Measurements from ENCODE around the gene ATP2B2.

Gene ATP2B2

DNA sequence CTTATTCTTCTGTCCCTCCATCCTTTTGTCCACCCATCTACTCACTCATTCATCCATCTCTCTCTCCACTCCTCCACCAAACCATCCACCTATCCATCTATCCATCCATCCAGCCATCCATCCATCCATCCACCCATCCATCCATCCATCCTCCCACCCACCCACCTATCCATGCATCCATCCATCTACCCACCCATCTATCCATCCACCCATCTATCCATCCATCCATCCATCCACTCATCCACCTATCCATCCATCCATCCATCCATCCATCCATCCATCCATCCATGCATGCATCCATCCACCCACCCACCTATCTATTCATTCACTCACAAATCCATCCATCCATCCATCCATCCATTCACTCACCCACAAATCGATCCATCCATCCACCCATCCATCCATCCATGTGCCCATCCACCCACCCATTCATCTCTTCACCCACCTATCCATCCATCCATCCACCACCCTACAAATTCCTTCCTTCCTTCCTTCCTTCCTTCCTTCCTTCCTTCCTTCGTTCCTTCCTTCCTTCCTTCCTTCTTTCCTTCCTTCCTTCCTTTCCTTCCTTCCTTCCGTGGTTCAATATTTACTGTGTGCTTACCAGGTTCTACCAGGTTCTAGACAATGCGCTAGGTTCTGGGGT lies 17.3 kb downstream of the ATP2B2 start:
- H3K36me3 Mint-ChIP-seq (ENCODE audit: low read depth), result no peaks in the 10 kb centered on the region
- TF ChIP-seq, protein P1, sequence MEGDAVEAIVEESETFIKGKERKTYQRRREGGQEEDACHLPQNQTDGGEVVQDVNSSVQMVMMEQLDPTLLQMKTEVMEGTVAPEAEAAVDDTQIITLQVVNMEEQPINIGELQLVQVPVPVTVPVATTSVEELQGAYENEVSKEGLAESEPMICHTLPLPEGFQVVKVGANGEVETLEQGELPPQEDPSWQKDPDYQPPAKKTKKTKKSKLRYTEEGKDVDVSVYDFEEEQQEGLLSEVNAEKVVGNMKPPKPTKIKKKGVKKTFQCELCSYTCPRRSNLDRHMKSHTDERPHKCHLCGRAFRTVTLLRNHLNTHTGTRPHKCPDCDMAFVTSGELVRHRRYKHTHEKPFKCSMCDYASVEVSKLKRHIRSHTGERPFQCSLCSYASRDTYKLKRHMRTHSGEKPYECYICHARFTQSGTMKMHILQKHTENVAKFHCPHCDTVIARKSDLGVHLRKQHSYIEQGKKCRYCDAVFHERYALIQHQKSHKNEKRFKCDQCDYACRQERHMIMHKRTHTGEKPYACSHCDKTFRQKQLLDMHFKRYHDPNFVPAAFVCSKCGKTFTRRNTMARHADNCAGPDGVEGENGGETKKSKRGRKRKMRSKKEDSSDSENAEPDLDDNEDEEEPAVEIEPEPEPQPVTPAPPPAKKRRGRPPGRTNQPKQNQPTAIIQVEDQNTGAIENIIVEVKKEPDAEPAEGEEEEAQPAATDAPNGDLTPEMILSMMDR (IDR thresholded peaks at IDR 0.05; ENCODE audit: unreplicated experiment in 3 of 3), result no peak
- no peaks in the 10 kb centered on the region for H3K9me3 Mint-ChIP-seq
- H3K27me3 Mint-ChIP-seq (ENCODE audit: low read depth), result peaks cover 23% of the 10 kb centered on the region
- no peak overlapping the region for H3K27ac Mint-ChIP-seq
- H3K4me3 Mint-ChIP-seq, result no peak overlapping the region
- H3K4me1 Mint-ChIP-seq, result no peaks in the 10 kb centered on the region

DNA sequence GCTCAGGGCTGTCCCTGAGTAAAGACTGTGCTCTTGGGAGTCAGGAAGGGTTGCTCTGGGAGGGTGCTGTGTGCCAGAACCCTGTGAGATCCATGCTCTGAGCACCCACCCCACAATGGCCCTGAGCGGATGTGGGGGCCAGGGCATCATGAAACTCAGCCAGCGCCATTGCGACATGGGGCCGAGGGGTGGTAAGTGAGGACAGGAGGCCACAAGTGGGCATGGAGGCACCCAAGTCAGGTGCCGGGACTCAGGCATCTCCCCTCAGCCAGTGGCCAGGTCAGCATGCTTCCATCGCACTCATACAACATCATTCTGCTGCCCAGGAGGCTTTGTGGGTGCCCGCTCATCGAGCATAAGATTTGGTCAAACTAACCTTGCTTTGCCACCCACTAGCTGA lies 19.6 kb downstream of the ATP2B2 start:
- TF ChIP-seq, protein P1 (IDR thresholded peaks at IDR 0.05; ENCODE audit: unreplicated experiment in 3 of 3), result no peak
- H3K4me1 Mint-ChIP-seq, result no peaks in the 10 kb centered on the region
- H3K36me3 Mint-ChIP-seq (ENCODE audit: low read depth), result no peaks in the 10 kb centered on the region
- H3K4me3 Mint-ChIP-seq, result no peak overlapping the region
- H3K27me3 Mint-ChIP-seq (ENCODE audit: low read depth), result peaks cover 16% of the 10 kb centered on the region
- H3K27ac Mint-ChIP-seq, result no peak overlapping the region
- H3K9me3 Mint-ChIP-seq, result no peaks in the 10 kb centered on the region

DNA sequence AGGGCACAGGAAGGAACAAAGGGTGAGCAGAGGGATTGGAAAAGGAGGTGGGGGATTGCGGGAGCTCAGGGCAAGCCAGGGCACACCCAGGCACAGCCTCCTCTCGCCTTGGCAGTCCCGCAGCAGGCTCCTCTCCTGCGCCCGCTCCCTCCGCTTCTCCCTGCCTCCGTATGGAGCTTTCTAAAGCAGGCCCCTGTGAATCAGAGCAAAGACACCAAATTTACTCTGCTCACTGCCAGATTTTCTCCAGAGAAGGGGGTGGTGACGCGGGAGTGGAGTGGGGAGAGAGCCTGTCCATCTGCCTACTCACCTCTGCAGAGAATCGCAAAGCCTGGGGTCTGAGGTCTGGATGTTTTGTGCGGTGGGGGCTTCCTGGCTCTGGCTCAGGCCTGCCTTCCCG lies 20.0 kb downstream of the ATP2B2 start:
- no peaks in the 10 kb centered on the region for H3K36me3 Mint-ChIP-seq (ENCODE audit: low read depth)
- H3K27ac Mint-ChIP-seq, result no peak overlapping the region
- TF ChIP-seq, protein P1 (IDR thresholded peaks at IDR 0.05; ENCODE audit: unreplicated experiment in 3 of 3), result no peak
- H3K4me1 Mint-ChIP-seq, result no peaks in the 10 kb centered on the region
- peaks cover 17% of the 10 kb centered on the region for H3K27me3 Mint-ChIP-seq (ENCODE audit: low read depth)
- H3K4me3 Mint-ChIP-seq, result no peak overlapping the region
- no peaks in the 10 kb centered on the region for H3K9me3 Mint-ChIP-seq

DNA sequence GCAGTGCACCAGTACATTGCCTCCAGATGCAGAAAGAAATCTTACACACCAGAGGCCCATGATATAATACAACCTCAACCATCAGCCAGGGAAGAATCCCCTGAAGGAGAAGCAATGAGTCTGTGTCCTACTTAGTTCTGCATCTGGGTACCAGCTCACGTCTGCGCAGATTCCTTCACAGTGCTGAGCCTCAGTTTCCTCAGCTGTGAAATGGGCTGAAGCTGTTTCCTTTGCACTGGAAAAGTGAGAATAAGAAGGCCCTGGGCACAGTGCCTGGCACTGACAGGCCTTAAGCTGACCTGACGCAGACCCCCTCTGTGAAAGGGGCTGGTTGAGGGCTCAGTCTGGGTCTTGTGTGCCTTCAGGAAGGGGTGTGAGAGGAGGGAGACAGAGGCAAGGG lies 20.7 kb downstream of the ATP2B2 start:
- TF ChIP-seq, protein P1 (IDR thresholded peaks at IDR 0.05; ENCODE audit: unreplicated experiment in 3 of 3), result no peak
- Mint-ChIP-seq H3K4me1 (no peaks in the 10 kb centered on the region), H3K27ac (no peak overlapping the region), H3K36me3 (ENCODE audit: low read depth) (no peaks in the 10 kb centered on the region), H3K27me3 (ENCODE audit: low read depth) (peaks cover 18% of the 10 kb centered on the region), H3K4me3 (no peak overlapping the region), H3K9me3 (no peaks in the 10 kb centered on the region)

DNA sequence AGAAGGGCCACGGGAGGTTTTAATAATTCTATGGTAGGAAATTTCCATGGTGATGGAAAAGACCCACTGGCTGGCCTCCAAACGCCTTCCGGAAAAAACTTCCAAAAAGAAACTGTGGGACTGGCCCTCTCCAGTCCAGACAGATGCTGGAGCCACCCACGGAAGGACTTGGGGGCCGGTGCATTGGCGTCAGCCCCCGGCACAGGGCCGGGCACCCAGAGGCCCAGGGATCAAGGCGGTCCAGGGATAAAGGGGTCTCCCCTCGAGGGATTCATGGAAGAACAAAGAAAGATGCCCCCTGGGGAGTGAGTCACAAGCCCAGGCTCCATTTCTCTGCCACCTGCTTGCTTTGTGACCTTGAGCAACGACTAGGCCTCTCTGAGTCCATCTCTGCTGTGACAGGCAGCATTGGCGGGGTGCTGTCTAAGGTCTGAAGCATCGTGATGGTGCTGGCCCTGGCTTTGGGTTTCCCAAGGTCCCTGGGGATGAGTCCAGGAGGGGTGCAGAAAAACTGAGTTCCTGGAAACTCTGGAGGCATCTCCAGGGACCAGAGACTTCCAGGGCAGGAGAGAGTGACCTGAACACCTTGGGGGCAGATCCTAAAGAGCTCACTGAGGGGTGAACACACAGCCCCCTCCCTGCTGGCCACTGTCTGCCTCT lies 21.6 kb downstream of the ATP2B2 start:
- Mint-ChIP-seq H3K9me3 (peaks cover under 1% of the 10 kb centered on the region), H3K27me3 (ENCODE audit: low read depth) (peaks cover 9% of the 10 kb centered on the region), H3K27ac (no peak overlapping the region), H3K4me3 (no peak overlapping the region), H3K36me3 (ENCODE audit: low read depth) (no peaks in the 10 kb centered on the region), H3K4me1 (no peaks in the 10 kb centered on the region)
- TF ChIP-seq, protein P1 (IDR thresholded peaks at IDR 0.05; ENCODE audit: unreplicated experiment in 3 of 3), result no peak

DNA sequence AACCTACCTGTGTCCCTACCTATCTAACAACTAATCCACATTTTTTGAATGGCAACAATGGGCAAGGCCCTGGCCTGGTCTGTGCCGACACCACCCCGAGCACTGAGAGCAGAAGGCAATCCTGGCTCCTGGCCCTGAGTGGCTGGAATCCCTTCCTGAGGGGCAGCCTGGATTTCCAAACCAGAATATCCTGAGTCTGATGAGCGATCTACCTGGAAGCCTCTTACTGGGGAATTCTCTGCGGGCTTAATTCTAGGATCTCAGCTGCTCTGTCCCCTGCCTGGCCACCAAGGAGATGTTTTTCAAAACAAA lies 22.1 kb downstream of the ATP2B2 start:
- H3K27me3 Mint-ChIP-seq (ENCODE audit: low read depth), result peaks cover 7% of the 10 kb centered on the region
- H3K4me1 Mint-ChIP-seq, result no peaks in the 10 kb centered on the region
- H3K9me3 Mint-ChIP-seq, result peaks cover 5% of the 10 kb centered on the region
- H3K4me3 Mint-ChIP-seq, result no peak overlapping the region
- H3K36me3 Mint-ChIP-seq (ENCODE audit: low read depth), result no peaks in the 10 kb centered on the region
- no peak overlapping the region for H3K27ac Mint-ChIP-seq
- TF ChIP-seq, protein P1 (IDR thresholded peaks at IDR 0.05; ENCODE audit: unreplicated experiment in 3 of 3), result no peak

Measured in nephron (organoid).